ENCODE results near the gene FGD6.
A peak's percentile ranks its signal among the peaks of the same experiment; 100 is the strongest.

The FGD6 gene

DNA sequence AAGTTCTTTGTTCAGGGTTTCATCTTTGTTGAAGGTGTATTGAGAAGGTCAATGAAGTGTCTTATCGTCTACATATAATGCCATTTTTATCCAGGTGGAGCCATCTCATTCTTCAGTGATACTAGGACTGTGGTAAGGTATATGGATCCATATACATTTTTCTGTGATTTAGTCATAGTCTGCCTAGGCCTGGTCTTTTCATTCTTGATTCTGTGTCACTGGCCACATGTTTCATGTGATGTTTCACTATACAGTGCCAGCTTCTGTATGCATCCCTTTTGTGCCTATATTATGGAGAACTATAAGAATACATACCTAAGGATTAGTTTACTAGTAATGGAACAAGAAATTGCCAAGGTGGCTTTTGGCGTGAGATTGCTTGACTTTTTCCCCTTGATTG lies 40.9 kb upstream of the FGD6 start:
- no peak overlapping the region for H3K27ac ChIP-seq
- TF ChIP-seq, protein P1, sequence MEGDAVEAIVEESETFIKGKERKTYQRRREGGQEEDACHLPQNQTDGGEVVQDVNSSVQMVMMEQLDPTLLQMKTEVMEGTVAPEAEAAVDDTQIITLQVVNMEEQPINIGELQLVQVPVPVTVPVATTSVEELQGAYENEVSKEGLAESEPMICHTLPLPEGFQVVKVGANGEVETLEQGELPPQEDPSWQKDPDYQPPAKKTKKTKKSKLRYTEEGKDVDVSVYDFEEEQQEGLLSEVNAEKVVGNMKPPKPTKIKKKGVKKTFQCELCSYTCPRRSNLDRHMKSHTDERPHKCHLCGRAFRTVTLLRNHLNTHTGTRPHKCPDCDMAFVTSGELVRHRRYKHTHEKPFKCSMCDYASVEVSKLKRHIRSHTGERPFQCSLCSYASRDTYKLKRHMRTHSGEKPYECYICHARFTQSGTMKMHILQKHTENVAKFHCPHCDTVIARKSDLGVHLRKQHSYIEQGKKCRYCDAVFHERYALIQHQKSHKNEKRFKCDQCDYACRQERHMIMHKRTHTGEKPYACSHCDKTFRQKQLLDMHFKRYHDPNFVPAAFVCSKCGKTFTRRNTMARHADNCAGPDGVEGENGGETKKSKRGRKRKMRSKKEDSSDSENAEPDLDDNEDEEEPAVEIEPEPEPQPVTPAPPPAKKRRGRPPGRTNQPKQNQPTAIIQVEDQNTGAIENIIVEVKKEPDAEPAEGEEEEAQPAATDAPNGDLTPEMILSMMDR (conservative IDR thresholded peaks at IDR 0.05) = no peak

DNA sequence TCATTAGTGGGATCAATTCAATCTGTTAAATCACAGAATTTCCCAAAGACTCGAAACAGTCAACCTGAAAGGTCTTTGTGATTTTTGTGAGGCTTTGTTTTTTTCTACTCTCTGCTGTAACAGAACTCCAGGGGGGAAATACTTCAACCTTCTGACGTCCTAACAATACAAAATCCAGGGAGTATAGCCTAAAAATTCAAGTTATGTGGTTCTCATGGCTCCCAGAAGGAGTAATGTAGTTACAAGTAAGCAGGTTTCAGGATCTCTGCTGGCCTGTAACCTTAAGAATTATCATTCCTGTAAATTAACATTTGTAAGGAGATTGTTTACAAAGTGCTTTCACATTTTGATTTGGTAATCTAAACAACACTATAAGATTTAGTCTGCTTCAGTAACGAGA lies 40.3 kb upstream of the FGD6 start:
- H3K27ac ChIP-seq = no peak overlapping the region
- TF ChIP-seq, protein P1 (conservative IDR thresholded peaks at IDR 0.05) = no peak

- H3K27ac ChIP-seq = no peak overlapping the region
- TF ChIP-seq, protein P1 (conservative IDR thresholded peaks at IDR 0.05) = no peak
Observed at GRCh38 chr12:95253386-95253785, 36.1 kb upstream of the FGD6 start.

DNA sequence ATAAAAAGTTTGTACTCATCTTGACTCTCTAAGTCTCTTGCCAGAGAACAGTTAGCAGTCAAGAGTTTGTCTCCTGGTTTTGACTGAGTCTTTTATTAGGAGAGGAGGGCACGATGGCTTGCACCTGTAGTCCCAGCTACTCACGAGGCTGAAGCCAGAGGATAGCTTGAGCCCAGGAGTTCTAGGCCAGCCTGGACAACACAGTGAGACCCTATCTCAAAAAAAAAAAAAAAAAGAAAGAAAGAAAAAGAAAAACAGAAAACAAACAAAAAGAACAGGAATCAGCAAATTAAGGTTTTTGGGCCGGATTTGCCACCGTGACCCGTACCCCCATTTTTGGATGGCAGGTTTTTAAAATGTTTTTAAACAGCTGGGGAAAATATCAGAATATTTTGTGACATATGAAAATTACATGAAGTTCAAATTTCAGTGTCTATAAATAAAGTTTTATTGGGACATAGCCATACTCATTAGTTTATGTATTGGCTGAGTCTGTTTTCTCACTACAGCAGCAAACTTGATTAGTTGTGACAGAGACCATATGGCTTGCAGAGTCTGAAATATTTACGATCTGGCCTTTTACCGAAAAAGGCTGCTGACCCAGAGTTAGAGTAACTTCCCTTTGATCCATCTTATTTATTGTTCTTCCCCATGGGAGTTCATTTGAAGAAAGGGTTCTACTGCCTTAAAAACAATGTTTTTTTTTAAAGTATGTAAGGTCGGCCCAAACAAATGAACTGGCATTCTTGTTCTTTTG lies 31.5 kb upstream of the FGD6 start:
- TF ChIP-seq, protein P1 (conservative IDR thresholded peaks at IDR 0.05) = no peak
- H3K27ac ChIP-seq = no peak overlapping the region

GRCh38 chr12:95248095-95248494 lies 30.8 kb upstream of the FGD6 start:
- TF ChIP-seq, protein P1 (conservative IDR thresholded peaks at IDR 0.05) = no peak
- no peak overlapping the region for H3K27ac ChIP-seq

DNA sequence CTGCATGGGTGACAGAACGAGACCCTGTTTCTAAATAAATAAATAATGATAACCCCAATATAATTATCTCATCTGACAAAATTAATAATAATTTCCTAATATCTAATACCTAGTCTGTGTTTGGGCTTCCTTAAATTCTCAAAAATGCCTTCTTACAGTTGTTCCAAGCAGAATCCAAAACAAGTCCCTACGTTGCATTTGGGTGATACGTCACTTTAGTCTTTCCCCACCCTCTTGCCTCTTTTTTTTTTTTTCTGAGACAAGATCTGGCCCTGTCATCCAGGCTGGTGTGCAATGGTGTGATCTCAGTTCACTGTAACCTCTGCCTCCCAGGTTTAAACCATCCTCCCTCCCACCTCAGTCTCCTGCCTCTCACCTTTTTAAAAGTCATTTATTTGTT lies 27.1 kb upstream of the FGD6 start:
- H3K27ac ChIP-seq = no peak overlapping the region
- TF ChIP-seq, protein P1 (conservative IDR thresholded peaks at IDR 0.05) = no peak

- H3K27ac ChIP-seq = peak overlapping the region; percentile 24; the same call in 1 of the 2 replicates
- TF ChIP-seq, protein P1 (conservative IDR thresholded peaks at IDR 0.05) = no peak
Observed at GRCh38 chr12:95243497-95244183, 26.4 kb upstream of the FGD6 start.

All from VCaP (cell line).